ENCODE data around the gene FRAT2. TPM values are rescaled to one million over a fixed set of nuclear protein-coding genes. Genes with fewer than 3 reads are reported as not detected.

Gene FRAT2
- total RNA-seq, result 27.5 TPM
- long read RNA-seq, transcript FRAT2-201 (1 exons, 2,213 nt), result major isoform, 168 of 170 reads
- long read RNA-seq, partial matches to known transcripts, result 0 of 170 reads
- long read RNA-seq, other reads (novel, unspliced or antisense), result 2 of 170 reads

DNA sequence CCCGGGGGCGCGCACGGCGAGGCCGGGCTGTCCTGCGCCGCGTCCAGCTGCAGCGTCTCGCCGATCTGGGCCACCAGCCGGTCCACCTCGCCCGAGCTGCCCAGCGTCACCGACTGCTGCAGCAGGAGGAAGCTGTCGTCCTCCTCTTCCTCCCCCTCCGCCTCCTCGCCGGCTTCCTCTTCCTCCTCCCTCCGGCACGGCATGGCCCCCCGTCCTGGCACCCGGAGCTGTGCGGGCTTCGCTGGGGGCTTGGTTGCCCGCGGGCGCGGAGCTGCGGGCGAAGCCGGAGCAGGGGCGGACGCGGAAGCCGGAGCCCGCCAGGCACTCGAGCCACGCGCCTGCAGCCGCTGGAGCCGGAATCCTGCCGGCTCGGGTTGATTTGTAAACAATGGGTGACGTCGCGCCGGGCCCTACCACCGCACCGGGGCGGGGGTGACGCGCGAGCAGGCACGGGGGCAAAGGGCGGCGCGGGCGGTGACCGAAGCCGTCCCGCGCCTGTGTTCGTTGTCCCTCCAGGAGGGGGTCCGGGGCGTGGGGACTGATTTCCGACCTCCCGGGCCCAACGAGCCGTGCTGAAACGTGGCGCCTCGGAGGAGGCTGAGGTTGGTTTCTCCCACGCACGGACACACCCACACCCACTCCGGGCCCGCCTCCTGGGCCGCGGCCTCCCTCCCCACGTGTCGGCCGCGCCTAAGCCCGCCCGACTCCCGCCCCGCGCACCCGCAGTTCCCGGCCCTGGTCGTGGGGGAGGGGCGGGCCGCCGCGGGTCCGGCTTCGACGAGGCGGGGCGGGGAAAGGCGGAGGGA lies at the start of gene FRAT2:
Gene FRAT2 (minus strand): TSS at position 360 of the 806 bp plus-strand sequence. CDS start 157 bp downstream, at position 203.
- TF ChIP-seq, protein P1, sequence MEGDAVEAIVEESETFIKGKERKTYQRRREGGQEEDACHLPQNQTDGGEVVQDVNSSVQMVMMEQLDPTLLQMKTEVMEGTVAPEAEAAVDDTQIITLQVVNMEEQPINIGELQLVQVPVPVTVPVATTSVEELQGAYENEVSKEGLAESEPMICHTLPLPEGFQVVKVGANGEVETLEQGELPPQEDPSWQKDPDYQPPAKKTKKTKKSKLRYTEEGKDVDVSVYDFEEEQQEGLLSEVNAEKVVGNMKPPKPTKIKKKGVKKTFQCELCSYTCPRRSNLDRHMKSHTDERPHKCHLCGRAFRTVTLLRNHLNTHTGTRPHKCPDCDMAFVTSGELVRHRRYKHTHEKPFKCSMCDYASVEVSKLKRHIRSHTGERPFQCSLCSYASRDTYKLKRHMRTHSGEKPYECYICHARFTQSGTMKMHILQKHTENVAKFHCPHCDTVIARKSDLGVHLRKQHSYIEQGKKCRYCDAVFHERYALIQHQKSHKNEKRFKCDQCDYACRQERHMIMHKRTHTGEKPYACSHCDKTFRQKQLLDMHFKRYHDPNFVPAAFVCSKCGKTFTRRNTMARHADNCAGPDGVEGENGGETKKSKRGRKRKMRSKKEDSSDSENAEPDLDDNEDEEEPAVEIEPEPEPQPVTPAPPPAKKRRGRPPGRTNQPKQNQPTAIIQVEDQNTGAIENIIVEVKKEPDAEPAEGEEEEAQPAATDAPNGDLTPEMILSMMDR (IDR thresholded peaks at IDR 0.05), result no peak
- intact Hi-C loops (cut with DNase I), result no loop called here
- Histone ChIP-seq H3K4me3 (peak within 1 kb of the TSS; percentile 88), H3K27me3 (ENCODE audit: low read depth) (no peaks in the 10 kb centered on the region), H3K4me1 (peaks cover 53% of the 10 kb centered on the region), H3K27ac (peak within 1 kb of the TSS; percentile 97), H3K36me3 (peaks cover 4% of the 10 kb centered on the region), H3K9me3 (no peaks in the 10 kb centered on the region)
- peak; percentile 96 to 97 for ATAC-seq
- peak; percentile 95 for DNase-seq

- intact Hi-C loops (cut with DNase I), result no loop called here
- Histone ChIP-seq H3K36me3 (peaks cover 71% of the 10 kb centered on the region), H3K4me1 (no peaks in the 10 kb centered on the region), H3K9me3 (no peaks in the 10 kb centered on the region), H3K27me3 (ENCODE audit: low read depth) (no peaks in the 10 kb centered on the region), H3K27ac (no peak overlapping the region), H3K4me3 (no peak overlapping the region)
- TF ChIP-seq, protein P1 (IDR thresholded peaks at IDR 0.05), result no peak
- DNase-seq, result no peak
- ATAC-seq, result no peak
Measured at GRCh38 chr10:97384156-97384555, 49.6 kb upstream of the FRAT2 start.

GRCh38 chr10:97383159-97383558 lies 48.6 kb upstream of the FRAT2 start:
- ATAC-seq, result no peak
- no peaks in the 10 kb centered on the region for H3K27me3 ChIP-seq (ENCODE audit: low read depth)
- H3K9me3 ChIP-seq, result no peaks in the 10 kb centered on the region
- TF ChIP-seq, protein P1 (IDR thresholded peaks at IDR 0.05), result no peak
- peaks cover 72% of the 10 kb centered on the region for H3K36me3 ChIP-seq
- no peaks in the 10 kb centered on the region for H3K4me1 ChIP-seq
- no peak overlapping the region for H3K4me3 ChIP-seq
- no peak for DNase-seq
- no peak overlapping the region for H3K27ac ChIP-seq
- intact Hi-C loops (cut with DNase I), result no loop called here

DNA sequence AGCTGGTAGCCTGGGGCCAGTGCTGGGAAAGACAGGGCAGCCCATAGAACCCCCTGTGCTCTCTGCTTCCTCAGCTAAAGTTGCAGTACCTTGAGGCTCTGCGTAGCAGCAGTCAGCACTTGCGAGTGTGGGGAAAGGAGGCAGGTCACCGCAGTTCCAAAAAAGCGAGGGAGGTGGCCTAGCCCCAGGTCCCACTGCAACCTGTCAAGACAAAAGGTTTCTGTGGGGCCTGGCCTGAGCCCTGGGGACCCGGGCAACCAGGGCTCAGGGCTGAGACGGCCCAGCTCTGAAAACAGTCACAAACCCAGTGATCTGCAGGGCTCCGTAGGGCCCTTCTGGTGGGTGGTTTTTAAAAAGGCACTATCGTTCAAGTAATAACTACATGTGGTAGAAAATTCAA lies 47.1 kb upstream of the FRAT2 start:
- DNase-seq, result no peak
- Histone ChIP-seq H3K4me1 (no peaks in the 10 kb centered on the region), H3K4me3 (no peak overlapping the region), H3K27me3 (ENCODE audit: low read depth) (no peaks in the 10 kb centered on the region), H3K9me3 (no peaks in the 10 kb centered on the region), H3K36me3 (peaks cover 70% of the 10 kb centered on the region), H3K27ac (no peak overlapping the region)
- TF ChIP-seq, protein P1 (IDR thresholded peaks at IDR 0.05), result no peak
- no peak for ATAC-seq
- intact Hi-C loops (cut with DNase I), result no loop called here

- intact Hi-C loops (cut with DNase I), result no loop called here
- H3K4me1 ChIP-seq, result no peaks in the 10 kb centered on the region
- ATAC-seq, result no peak
- TF ChIP-seq, protein P1 (IDR thresholded peaks at IDR 0.05), result no peak
- no peaks in the 10 kb centered on the region for H3K9me3 ChIP-seq
- H3K4me3 ChIP-seq, result no peak overlapping the region
- H3K36me3 ChIP-seq, result peaks cover 69% of the 10 kb centered on the region
- no peaks in the 10 kb centered on the region for H3K27me3 ChIP-seq (ENCODE audit: low read depth)
- H3K27ac ChIP-seq, result no peak overlapping the region
- no peak for DNase-seq
Measured at GRCh38 chr10:97380516-97380915, 46.0 kb upstream of the FRAT2 start.
